Measurements from ENCODE around the gene ZBP1.

DNA sequence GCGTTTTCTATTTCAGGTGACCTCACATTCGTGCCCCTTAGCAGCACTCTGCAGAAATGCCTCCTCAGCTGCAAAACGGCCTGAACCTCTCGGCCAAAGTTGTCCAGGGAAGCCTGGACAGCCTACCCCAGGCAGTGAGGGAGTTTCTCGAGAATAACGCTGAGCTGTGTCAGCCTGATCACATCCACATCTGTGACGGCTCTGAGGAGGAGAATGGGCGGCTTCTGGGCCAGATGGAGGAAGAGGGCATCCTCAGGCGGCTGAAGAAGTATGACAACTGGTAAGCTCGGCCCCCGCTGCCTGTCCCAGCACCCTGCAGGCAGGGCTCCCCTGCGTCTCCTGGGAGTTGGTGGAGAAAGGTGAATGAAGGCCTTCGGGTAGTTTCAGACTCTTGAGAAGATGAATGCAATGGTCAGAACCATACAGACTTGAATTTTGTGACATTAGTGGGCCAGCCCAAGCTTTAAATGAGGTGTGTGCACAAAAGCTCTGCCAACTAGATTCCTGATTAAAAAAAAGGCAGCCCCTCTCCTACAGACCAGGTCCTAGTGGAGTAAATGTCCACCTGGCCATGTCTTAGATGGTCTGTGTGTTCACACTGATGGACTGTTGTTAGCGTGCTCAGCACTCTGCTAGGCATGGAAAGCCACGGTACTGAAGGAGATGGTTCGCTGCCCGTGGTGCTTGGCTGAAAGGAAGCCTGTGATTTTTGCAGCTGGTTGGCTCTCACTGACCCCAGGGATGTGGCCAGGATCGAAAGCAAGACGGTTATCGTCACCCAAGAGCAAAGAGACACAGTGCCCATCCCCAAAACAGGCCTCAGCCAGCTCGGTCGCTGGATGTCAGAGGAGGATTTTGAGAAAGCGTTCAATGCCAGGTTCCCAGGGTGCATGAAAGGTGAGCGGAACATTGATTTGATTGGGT is 58.6 kb downstream of the ZBP1 start:
- TF ChIP-seq TCF3 (IDR thresholded peaks at IDR 0.05; ENCODE audit: borderline replicate concordance, insufficient read depth, low read depth, low read length) (no peak), SRF (IDR thresholded peaks at IDR 0.05; ENCODE audit: low read depth in 2 of 2, low read length in 2 of 2) (no peak), RAD21 (IDR thresholded peaks at IDR 0.05; ENCODE audit: insufficient read depth, low read depth, low read length) (no peak), POLR2AphosphoS5 (IDR thresholded peaks at IDR 0.05; ENCODE audit: low read length) (no peak), SP1 (IDR thresholded peaks at IDR 0.05; ENCODE audit: low read depth, low read length) (no peak), SUZ12 (IDR thresholded peaks at IDR 0.05; ENCODE audit: unreplicated experiment) (no peak)
- TF ChIP-seq, protein P1, sequence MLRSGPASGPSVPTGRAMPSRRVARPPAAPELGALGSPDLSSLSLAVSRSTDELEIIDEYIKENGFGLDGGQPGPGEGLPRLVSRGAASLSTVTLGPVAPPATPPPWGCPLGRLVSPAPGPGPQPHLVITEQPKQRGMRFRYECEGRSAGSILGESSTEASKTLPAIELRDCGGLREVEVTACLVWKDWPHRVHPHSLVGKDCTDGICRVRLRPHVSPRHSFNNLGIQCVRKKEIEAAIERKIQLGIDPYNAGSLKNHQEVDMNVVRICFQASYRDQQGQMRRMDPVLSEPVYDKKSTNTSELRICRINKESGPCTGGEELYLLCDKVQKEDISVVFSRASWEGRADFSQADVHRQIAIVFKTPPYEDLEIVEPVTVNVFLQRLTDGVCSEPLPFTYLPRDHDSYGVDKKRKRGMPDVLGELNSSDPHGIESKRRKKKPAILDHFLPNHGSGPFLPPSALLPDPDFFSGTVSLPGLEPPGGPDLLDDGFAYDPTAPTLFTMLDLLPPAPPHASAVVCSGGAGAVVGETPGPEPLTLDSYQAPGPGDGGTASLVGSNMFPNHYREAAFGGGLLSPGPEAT (IDR thresholded peaks at IDR 0.05; ENCODE audit: low read depth) = no peak
- TF ChIP-seq, protein P2, sequence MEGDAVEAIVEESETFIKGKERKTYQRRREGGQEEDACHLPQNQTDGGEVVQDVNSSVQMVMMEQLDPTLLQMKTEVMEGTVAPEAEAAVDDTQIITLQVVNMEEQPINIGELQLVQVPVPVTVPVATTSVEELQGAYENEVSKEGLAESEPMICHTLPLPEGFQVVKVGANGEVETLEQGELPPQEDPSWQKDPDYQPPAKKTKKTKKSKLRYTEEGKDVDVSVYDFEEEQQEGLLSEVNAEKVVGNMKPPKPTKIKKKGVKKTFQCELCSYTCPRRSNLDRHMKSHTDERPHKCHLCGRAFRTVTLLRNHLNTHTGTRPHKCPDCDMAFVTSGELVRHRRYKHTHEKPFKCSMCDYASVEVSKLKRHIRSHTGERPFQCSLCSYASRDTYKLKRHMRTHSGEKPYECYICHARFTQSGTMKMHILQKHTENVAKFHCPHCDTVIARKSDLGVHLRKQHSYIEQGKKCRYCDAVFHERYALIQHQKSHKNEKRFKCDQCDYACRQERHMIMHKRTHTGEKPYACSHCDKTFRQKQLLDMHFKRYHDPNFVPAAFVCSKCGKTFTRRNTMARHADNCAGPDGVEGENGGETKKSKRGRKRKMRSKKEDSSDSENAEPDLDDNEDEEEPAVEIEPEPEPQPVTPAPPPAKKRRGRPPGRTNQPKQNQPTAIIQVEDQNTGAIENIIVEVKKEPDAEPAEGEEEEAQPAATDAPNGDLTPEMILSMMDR (IDR thresholded peaks at IDR 0.05 in 2 of 3, conservative IDR thresholded peaks at IDR 0.05 in 1 of 3; ENCODE audit: control insufficient read depth in 2 of 3, extremely low read depth in 1 of 3, insufficient read depth in 1 of 3, low read depth in 3 of 3, low read length in 3 of 3) = no peak
